Left renal cortex interstitium (tissue), 4 donors: ENCODE measurements around the gene AKAP12. TPM values are rescaled to one million over a fixed set of nuclear protein-coding genes. Genes with fewer than 3 reads are reported as not detected.
"Not testable (repeated sequence)": the region's sequence is repeated elsewhere in the genome, so short reads cannot be mapped to it uniquely, and the experiment has no call there.

Experiments
- DNase-seq, 4 donors: peaks; one replicate each; pipeline ENCODE4 v3.0.0-alpha.2; 2013; ENCODE audit warnings: low read depth in 4 of 4, low spot score in 2 of 4, missing footprints in 1 of 4
- polyA plus RNA-seq, 4 donors: library from polyadenylated mRNA; unstranded; fragments of 120-200 nt; gene quantifications; one replicate each; pipeline ENCODE4 v1.2.1, GENCODE V29; 2013; ENCODE audit not compliant: insufficient read length in 4 of 4

The AKAP12 gene
- polyA plus RNA-seq, 4 donors, result 127 to 183 (median 163) TPM

DNA sequence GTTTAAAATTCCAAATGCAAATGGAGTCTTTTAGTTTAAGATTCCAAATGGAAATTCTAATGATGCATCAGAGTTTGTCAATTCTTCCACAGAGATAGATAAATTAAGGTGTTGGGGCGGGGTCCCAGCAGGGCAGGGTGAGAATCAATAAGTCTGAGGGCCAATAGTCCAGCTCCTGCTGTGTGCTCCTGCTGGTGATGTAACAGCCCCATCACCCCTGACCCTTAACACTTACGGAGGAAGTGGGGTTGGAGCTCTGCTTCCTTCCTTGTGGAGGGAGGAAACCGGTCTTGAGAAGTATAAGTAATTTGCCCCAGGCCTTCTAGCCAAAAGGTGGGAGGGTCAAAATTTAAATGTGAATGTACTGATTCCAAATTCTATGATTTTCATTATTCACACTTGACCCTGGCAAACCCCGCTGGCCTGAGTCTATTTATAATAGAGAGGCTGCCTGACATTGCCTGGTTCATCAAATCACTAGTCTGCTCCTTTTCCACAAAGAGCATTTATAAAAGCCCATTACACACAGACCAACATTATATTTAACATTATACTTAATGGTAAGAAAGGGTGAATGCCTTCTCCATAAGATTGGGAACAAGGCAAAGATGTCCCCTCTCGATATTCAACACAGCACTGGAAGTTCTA lies 134.4 kb downstream of the AKAP12 start:
- DNase-seq, result no peak

GRCh38 chr6:151375833-151376232 lies 136.1 kb downstream of the AKAP12 start:
- no peak for DNase-seq

DNA sequence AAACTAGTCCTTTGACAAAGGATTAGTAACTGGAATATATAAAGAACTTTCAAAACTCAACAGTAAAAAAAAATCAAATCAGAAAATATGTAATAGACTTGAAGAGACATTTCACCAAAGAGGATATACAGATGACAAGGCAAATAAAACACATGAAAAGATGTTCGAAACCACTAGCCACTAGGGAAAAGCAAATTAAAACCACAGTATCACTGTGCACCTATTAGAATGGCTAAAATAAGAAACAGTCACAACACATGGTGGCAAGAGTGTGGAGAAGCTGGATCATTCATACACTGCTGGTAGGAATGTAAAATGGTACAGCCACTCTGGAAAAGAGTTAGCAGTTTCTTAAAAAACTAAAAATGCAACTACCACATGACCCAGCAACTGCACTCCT lies 136.7 kb downstream of the AKAP12 start:
- DNase-seq, result no peak

- no peak for DNase-seq
Observed at GRCh38 chr6:151377095-151377494, 137.3 kb downstream of the AKAP12 start.

GRCh38 chr6:151379933-151380847 lies 140.4 kb downstream of the AKAP12 start:
- DNase-seq, result no peak

- DNase-seq, result no peak
Observed at GRCh38 chr6:151380848-151381205, 141.1 kb downstream of the AKAP12 start.

DNA sequence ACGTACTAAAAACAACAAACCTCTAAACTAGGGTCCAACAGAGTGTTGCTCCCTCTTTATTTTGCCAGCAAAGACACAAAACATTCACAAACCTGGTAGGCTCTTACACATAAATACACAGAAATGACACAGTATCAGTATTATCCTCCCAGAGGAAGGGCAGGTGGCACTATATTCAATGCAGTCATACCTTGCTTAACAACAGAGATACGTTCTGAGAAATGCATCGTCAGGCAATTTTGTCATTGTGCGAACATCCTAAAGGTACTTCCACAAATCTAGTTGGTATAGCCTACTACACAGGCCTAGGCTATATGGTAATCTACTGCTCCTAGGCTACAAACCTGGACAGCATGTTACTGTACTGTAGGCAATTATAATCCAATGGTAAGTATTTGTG lies 142.0 kb downstream of the AKAP12 start:
- DNase-seq, result no peak

GRCh38 chr6:151382631-151383030 lies 142.9 kb downstream of the AKAP12 start:
- DNase-seq, result not testable (repeated sequence)

GRCh38 chr6:151384151-151384550 lies 144.4 kb downstream of the AKAP12 start:
- no peak for DNase-seq

GRCh38 chr6:151385177-151385576 lies 145.4 kb downstream of the AKAP12 start:
- no peak for DNase-seq

DNA sequence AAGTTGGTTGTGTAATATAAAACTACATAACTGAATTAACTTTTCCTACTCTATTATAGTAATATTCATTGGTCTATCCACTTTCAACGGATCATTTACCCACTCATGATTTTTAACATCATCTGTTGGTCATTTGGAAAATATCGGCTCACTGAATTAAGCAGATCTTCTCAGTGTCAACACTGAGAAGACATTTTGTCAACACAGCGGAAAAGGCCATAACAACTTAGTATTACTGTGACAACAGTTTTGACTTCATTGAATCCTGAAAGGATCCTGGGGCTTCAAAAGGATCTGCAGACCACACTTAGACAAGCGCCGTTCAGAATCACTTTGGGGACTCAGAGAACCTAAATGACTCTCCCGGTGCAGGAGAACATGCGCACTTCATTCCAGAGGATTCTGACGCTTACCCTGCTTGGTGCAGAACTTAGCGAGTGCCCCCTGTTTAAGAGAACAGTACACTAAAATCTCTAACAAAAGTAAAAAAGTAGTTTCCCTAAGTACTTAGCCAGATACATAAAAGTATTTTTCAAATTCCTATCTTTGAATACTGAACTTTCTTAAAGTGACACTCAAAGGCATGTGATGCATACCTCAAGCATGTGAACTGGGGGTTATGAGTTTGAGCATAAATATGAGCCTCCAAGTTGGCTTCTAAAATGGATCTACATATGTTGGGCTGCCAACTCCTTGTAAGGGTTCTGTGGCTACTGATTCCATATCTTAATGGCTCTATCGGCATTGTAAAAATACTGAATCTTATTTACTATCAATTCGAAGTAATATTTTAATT lies 147.6 kb downstream of the AKAP12 start:
- DNase-seq, result no peak

GRCh38 chr6:151388236-151388635 lies 148.5 kb downstream of the AKAP12 start:
- no peak for DNase-seq

GRCh38 chr6:151388997-151389617 lies 149.3 kb downstream of the AKAP12 start:
- no peak for DNase-seq

- peak; percentile 46 to 74 (median 64) for DNase-seq
Observed at GRCh38 chr6:151389618-151390275, 150.0 kb downstream of the AKAP12 start.

DNA sequence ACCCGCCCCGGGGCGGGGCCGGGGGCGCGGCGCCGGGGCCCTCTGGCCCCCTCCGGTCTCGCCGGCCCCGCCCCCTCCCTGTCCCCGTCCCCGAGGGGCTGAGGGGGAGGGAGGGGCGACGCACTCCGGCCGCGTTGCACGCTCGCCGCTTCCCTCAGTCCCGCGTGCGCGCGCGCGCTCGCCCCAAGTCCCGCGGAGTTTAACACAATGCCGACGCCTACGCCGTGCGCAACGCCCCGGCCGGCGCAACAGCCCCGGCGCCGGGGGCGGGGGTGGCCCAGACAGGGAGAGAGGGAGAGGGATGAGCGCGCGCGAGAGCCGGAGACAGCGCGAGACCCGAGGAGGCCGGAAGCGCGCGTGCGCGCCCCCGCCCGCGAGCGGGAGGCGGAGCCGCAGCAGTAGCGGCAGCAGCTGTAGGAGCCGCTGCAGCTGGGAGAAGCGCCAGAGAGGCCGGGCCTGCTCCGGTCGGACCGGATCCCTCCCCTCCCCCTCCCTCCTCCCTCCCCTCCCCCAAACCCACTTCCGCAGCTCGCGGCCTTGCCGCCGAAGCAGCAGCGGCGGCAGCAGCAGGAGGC lies 150.6 kb downstream of the AKAP12 start:
- DNase-seq, result peak; percentile 96 to 99 (median 97)

- DNase-seq, result peak; percentile 48 to 65 (median 60)
Observed at GRCh38 chr6:151390851-151391470, 151.2 kb downstream of the AKAP12 start.

DNA sequence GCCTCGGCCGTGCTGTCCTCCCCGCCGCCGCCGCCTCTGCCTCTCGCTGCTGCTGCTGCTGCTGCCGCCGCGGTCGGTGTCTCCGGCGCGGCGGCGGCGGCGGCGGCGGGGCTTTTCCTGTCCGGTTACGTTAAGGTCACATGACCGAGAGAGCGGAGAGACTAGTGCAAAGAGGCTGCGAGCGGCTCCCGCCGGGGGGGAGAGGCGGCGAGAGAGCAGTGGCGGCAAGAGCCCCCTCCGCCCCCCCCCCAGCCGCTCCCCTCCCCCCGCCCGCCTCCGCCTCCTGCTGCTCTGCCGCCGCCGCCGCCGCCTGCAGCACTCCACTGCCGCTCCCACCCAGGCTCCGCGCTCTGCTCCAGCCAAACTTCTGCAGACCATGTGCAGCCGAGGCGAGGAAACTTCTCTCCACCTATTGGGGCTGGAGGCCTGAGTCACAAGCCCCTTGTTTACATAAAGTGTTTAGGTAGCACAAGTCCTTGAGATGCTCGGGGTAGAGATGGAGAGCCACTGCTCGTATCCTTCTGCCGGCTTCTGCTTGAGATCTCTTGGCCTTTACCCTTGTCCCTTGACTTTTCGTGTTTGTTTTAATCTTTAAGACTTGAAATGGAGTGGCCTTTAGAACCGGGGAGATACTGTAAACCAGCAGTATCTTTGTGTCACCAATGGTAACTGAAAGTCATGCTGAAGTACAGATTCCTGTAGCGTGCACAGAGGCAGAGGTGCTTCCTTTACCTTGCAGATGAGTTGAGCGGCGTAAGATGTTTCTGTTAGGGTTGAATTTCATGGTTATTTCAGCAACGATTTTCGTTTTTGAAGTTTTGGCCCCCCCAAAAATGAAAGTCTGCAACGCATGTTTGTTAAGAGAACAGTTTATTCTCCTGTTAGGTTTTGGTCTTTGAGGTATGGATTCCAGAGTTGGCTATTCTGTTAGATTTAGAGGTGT lies 152.0 kb downstream of the AKAP12 start, which contains the start of gene ZBTB2:
ZBTB2 (minus strand) TSS at position 89 of the 943 bp plus-strand sequence. CDS start 17,922 bp downstream, outside the sequence.
- DNase-seq, result peak; percentile 18 to 40 (median 21)

GRCh38 chr6:151392427-151392826 lies 152.7 kb downstream of the AKAP12 start:
- no peak for DNase-seq
